ENCODE results near the gene FIBCD1.

Gene FIBCD1

DNA sequence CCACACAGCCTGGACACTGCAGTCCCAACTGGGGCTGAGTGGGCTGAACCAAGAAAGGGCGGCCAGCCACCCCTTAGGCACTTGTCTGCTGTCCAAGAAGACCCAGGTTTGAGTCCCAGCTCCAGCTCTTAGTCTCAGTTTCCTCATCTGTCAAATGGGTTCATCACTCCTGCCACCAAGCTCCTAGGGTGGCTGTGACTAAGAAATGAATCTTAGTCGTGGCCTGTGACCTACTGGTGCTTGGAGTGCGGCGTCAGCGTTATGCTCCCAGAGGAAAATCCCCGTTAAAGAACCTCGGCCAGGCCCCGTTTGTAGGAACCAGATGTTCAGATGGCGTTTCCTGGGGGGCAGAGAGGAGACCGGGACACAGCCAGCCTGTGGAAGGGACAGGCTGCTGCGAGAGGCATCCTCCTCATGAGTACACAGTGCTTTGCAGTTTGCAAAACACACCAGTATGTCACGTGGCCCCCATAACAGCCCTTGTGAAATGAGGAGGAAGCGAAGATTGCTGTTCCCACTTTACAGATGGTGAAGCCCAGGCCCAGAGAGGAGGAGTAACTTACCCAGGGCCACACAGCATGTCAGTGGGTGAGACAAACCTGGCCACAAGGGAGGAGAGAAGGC lies 3.3 kb downstream of the FIBCD1 start:
- DNase-seq, result no peak

DNA sequence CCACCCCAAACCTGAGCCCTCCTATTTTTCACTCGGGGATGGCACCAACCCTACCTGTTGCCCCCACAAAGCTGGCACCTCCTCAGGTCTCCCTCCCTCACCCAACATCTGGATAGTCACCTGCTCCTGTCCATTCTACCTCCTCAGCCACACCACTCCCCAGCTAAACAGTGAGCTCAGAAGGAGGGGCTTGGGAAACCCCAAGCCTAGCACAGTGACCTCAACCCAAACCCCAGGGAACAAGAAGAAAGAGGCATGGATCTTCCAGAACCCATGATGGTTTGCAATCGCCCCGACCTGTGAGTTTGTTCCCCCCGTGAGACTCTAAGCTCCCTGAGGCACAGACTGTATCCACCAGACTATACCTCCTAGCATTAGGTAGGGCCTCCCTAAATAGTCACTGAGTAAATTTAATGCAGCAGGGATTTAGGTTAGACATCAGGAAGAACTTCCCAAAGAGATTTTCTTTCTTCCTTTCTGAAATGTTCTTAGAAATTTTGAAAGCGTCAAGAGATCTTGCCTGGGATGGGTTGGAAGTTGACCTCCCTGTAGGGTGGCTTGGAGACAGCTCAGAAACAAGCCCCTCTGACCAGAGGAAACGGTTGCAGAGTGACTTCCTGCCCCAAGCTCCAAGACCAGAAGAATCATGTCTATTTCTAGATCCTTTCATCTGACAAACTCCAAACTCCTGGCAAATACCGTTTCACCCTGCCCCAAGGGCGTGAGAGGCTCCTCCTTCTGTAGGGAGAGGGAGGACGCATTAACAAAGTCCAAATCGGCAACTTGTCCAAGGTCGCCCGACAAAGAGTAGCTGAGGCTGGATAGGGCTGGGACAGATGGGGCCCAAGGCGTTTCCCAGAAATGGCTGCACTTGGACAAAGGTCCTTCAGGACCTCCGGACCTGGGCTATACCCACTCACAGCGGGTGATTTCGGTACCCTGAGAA lies 4.1 kb downstream of the FIBCD1 start:
- DNase-seq, result no peak

DNA sequence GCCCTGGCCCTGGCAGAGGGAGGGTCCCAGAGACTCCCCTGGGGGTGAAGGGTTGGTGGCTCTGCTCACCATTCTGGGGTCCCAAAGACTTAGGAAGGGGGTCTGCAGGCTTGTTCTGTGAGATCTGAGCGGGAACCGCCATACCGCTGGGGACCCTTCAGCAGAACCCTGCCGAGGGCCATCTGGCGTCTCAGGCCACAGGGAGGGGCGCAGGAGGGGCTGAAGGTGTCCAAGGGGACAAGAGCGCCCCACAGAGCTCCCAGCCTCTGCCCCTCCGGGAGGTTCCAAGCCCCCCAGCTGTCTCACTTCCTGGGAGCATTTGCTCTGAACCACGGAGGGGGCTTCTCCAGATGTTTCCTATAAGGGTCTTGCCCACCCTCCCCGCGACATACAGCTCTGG lies 4.8 kb downstream of the FIBCD1 start:
- no peak for DNase-seq

DNA sequence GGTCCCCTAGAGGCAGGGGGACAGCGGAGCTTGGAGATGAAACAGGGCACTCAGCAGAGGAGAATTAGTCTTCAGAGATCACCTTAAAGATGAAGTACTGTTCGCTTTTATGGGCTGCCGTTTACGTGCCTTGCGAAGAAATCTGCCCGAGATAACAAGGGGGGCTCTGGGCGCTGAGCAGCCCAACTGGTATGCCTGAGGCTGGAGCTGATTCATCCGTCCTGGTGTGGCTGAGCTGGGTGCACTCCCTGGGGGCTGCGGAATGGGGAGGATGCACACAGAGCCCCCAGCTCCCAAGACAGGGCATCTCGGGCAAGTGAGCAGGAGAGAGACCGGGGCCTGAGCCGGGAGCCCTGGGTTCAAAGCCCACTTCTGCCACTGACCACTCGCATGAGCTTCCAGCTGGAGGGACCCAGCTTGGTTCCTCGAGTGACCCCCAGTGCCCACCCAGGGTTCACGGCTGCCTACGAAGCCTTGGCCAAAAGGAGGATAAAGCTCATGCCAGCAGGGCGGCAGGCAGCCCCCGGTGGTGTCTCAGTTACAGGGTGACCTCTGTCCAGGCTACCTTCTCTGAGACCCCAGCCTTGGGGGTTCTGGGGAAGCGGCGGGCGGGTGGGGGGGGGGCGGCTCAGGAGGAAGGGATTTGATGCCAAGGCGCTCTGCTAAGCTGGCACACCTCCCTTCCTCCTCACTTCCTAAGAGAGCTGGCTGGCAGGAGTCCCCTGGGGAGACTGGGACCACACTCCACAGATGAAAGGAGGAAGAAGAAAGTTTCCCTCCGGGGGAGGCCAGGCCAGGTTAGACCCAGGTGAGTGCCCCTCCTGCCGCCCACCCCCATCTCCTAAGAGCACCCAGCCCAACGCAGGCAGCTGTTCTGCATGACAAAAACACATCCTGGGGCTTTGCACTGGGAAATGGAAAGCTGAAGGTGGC lies 5.7 kb downstream of the FIBCD1 start:
- DNase-seq, result no peak

DNA sequence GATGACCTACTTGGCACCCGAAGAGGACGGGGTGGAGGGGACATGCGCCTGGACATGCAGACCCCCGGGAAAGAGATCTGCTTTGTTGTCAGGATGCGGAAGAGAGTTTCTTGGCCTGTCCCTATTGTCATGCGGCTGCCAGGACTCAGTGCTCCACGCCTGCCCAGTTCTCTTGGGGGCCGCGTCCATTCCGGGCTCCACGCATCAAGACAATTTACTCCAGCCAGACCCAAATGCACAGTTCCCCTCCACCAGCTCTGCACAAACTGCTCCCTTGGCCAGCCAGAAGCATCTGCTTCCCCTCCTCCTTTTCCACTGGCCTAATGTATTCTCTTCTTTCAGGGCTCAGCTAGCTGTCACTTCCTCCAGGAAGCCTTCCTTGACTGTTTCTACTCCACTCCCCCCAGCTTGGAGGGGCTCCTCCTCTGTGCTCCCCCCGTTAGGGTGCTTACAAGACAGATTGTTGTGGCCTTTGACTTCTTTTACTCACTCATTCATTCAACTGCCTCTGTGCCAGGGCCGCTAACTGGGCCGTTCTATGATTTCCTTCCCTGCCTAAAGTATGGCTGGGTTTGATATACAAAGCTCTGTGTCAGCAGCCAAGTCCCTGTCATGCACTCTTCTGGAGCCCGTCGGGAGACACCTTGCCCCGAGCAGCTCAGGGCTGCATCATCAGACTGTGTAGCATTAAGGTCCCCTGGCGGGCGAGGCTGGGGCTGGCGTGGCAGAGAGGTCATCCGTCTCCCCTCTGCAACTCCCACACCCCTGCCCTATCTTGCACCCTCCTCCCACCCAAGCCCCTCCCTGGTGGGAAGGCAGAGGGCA lies 6.6 kb downstream of the FIBCD1 start:
- no peak for DNase-seq

DNA sequence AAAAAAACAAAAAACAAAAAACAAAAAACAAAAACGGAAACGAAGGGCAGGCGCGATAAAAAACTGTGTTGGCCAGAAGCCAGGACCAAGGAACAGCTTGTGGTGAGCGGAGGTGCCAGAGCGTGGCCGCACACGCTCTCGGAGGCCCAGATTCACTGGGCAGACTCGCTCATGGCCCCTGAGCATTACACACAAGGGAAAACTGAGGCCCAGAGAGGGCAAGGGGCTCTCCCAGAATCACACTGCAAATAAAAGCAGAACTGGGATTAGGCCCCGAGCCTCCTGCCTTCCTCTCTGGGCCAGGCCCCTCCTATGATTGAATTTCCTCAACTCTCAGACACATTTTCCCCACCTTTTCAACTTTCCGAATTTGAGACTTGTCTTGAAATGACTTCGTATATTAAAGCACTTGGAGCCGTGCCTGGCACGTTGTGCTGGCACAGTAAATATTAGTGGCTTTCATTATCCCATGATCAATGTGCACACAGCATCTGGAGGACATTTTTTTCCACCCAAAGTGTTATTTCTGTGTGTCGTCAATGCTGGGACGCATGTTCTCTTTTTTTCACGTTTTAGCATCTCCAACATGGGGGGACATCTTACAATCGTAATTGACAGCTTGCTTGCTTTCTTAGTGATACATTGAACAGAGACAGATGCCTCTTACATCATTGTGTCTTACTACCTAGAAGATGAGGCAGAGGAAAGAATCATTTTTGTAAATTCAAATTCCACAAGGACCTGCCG lies 7.4 kb downstream of the FIBCD1 start:
- no peak for DNase-seq

DNA sequence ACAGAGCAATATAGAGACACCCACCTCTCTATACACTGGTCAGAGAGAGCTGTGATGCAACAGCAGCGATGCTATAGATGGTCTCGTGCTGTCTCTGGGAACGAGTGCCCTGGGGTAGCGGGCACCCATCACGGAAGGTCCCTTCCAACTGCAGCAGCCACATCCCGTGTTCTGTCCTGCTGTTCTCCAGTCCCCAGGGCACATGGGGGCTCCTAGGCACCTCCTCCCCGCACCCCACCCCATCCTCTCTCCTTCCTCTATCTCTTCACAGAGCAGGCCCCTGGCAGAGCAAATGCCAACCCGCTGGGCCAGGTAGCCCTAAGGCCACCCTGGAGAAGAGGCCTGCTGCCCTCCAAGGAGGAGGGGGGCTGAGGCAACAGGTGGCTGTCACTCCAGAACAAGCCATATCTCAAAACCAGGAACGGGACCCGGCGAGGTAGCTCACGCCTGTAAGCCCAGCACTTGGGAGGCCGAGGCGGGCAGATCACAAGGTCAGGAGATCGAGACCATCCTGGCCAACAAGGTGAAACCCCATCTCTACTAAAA lies 8.2 kb downstream of the FIBCD1 start:
- DNase-seq, result no peak

DNA sequence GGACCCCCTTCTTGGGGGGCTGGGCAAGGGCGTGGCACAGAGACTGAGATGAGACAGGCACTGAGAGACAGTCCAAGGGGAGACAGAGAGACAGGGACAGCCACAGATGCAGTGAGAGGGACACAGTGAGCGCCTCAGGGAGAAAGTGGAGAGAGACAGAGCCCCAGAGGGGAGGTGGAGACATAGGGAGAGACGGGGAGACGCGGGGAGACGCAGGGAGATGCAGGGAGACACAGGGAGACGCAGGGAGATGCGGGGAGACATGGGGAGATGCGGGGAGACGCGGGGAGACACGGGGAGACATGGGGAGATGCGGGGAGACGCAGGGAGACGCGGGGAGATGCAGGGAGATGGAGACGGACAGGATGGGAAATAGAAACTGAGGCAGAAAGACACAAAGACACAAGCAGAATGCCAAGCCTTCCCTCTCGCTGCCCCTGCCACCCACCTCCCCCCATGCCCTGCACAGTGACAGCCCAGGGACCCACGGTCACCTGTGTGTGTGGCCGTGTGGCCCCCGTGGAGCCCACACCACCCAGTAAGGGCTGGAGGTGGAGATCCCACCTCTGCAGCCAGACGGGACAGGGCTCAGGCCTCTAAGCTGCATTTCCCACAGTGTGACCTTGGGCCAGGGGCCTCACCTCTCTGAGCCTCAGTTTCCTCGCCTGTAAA lies 8.8 kb downstream of the FIBCD1 start:
- DNase-seq, result no peak

DNA sequence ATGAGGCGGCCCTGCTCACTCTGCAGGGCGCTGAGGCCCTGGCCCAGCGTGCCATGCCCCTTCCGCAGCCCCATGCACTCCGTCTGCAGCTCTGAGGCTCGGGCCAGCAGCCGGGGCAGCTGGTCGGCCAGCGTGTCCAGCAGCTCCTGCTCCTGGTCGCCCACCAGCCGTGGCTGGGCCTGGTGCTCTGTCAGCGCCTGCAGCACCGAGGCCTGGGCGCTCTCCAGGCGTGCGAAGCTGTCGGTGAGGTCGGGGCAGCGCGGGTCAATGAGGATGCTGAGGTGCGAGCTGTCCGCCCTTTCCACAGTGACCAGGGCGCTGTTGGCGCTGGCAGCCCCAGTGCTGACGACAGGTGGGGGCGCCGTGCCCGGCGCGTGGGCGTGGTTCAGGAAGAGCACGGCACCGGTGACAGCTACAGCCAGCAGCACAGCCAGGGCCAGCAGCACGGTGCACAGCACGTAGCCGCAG lies 9.4 kb downstream of the FIBCD1 start:
- no peak for DNase-seq

DNA sequence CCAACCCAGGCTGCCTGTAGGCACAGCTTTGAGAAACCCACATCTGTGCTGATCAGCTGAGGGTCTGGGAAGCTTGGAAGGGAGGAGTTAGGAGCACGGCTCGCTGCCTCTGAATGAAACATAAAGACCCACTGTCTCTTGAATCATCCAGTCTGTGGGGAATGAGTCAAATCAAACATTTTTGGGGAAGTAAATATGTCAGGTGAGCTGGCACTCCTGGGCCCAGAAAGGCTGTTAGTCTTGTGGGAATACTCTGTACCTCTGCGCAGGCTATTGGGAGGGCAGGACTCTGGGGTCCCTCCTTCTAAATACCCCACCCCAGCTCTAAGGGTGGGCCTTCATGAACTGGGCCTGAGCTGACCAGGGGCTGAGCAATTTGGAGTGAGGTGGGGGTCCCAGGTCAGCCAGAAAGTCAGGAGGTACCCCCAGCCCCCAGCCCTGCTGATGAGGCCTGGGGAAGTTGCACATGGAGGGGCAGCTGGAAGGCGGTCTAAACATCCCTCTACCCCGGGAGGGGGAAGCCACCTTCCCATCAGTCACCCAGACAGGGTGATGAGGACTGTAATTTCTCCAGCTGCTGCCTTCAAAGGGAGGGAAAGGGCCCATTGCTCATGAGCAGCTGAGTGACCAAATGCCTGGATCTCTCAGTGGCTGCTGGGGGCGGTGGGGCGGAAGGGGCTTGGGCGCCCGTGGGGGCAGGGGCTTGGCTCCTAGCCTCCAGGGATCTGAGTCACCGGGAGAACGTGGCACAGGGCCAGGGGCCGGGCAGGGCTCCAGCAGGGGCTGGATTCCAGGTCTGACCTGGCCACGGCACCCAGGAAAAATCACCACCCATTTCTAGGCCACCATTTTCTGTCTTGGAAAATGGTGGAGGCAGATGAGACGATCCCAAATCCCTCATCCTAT lies 10.8 kb downstream of the FIBCD1 start:
- DNase-seq, result no peak

DNA sequence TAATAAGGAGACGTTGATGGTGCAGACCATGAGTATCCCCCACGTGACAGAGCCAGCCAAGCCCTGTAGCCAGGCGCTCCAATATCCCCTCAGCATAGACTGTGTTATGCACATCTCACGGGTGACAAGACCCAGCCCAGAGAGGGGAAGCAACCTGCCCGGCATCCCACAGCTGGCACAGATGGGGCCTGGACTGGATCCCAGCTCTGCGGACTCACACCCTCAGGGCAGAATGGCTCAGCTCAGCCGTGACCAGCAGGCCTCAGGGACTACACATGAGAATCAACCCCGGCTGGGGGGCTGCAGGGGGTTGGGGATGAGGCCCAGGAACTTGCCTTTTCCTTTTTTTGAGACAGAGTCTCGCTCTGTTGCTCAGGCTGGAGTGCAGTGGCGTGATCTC lies 11.7 kb downstream of the FIBCD1 start:
- DNase-seq, result no peak

DNA sequence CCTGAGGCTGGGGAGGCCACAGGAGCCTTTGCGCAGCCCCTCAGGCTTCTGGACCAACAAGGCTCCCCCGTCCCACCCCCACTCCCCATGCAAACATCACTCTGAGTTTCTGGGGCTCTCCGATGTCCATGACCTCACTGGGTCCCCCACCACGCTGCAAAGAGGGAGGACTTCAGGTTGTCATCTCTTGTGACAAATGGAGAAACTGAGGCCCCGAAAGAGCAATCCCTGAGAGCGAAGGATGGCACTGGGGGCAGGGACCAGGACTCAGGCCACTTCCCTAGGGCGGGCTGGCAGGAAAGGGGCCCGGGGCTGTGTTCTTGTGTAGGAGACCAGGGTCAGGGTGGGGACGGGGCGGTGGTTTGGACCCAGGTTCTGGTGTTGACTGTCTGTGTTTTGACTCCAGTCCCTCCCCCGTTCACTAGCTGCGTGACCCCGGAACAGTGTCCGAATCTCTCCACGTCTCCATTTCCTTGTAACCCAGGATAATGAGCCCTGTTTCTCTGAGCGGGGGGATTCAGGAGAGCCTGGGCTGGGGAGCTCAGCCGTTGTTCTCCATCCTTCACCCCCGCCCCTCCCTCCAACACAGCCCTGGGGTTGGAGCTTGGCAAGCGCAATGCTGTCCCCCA lies 13.9 kb downstream of the FIBCD1 start:
- no peak for DNase-seq

DNA sequence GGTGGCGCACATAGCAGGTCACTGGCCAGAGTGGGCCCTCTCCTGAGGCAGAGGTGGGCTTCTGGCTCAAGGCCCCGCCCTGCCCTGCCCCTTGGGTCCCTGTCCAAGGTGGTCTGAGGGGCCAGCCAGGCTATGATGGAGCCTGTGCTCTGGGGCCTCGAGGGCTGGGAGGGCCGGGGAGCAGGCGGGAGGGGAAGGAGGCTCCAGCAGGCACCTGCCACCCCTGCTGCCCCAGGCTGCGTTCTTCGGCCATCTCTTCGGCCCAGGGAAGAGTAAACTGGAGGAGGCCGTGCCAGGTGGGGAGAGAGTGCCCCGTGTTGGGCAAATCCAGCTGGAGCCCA lies 14.6 kb downstream of the FIBCD1 start:
- no peak for DNase-seq

DNA sequence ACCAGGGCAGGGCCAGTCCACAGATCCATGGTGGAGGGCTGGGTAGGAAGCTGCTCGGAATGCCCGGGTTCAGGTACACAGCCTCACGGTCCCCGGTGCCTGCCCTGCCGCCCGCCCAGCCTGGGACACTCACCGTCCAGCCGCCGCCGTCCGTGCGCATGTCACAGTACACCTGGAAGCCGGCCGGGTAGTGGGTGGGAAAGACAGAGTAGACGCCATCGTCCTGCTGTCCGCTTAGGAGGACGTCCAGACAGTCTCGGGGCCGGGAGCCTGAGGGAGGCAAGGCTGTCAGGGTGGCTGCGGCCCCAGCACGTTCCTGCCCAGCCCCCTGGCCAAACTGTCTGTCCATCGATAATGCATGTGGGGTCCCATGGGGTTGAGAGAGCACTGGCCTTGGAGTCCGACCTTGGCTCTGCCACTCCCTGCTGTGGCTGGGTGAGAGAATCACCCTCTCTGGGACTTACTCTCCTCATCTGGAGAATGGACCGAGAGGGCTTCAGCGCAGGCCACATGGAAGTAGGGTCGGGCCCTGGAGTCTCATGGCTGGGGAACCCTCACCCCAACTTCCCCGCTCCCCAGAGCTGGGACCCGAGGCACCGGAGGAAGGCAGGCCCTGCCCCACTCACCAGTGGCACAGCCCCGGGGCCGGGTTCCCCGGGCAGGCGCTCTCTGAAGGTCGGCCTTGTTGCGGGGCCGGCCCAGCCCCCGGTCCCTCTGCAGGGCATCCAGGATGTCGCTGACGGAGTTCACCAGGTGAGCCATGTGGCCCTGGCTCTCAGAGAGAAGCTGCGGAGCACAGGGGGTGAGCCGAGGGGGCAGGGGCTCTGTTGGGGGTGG lies 15.2 kb downstream of the FIBCD1 start:
- DNase-seq, result no peak

DNA sequence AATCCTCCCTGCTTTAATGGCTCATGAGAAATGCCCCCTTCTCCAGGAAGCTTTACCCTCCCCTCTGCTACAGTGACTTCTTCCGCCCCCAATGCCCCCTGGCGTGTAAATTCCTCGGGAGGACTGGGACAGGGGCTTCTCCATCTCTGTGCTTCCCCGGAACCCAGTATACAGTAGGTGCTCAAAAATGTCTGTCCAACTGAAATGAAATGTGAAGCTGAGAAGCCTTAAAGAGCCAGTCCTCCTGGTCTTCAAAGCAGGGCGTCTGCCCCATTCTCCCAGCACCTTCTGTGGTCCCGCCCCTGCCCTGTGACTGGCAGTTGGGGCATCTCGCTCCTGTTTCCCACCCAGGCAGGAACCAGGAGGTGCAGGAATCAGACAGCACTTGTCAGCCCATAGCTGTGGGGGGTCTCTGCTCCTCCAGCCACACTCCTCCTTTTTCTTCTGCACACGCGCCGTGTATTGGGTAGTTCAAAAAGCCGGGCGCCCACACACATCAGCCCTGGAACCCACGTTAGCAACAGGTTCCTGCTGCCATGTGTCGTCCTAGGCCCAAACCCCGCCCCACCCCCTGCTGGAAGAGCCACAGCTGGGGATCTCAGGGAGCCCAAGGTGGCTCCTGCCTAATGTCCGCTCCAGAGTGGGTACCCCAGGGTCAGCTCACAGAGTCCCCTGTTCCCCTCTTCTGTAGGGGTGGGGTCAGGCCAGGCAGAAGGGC lies 16.0 kb downstream of the FIBCD1 start:
- DNase-seq, result no peak

DNA sequence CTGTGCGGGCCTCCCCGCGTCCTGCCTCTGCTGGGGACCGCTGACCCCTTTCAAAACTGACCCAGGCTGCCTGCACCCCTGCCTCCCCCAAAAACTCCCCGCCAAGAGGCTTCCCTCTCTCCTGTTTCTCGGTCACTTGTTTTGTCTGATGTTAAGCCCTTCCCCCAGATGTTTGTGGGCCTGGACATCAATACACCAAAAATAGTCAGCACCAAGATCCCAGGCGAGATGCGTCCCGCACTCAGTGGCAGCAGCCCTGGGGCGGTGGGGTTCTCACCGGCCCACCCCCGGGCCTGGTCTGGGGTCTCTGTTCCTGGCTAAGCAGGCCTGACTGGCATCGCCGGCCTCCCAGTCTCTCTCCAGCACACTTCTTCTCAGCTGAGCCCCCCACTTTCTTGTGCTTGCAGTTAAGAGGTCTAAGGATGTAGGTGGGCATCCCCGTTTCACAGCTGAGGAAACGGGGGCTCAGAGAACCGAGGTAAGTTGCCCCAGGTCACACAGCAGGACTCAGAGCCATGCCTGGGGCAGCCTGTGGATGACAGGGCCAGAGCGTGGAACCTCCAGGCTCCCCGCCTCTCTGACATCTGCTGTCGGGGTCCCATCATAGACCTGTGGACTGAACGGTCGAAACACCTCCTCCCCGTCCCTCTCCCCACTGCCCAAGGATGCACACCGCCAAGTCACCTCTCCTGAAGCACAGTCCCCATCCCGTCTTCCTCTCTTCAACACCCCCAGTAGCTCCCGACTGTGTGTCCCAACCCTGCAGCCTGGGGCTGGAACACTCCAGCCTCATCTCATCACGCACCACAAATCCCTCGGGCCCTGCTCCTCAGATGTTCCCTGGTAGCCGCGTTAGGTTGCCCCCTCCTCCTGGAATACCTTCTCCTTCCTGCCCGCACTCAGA lies 16.8 kb downstream of the FIBCD1 start:
- DNase-seq, result no peak

Measured in NCI-H526 treated with DMSO at 0.1 percent for 48 hours (cell line).